Spleen (tissue), 7 donors: ENCODE measurements around the gene EGFLAM.

Experiments used
- POLR2A ChIP-seq, 3 donors: fragments of 450-650 bp; IDR thresholded peaks; one replicate each; pipeline ENCODE4 v1.5.1; 2017; ENCODE audit warnings: antibody characterized with exemption in 3 of 3, mild to moderate bottlenecking in 1 of 3
- TF ChIP-seq, protein P1 (sequence below), 11 experiments: fragments of 200-600 bp in 7 of 11; fragments of 450-650 bp in 4 of 11; sonication (generic) in 4 of 11; IDR thresholded peaks in 8 of 11; conservative IDR thresholded peaks in 3 of 11; 1 replicate in 7 of 11; 2 replicates in 4 of 11; pipeline versions ENCODE4 v1.4.0 to v1.8.0; 2016 to 2021; ENCODE audit warnings: antibody characterized with exemption in 11 of 11, inconsistent platforms in 4 of 11, mild to moderate bottlenecking in 1 of 11
- donor health status: DM: no; HTN: no; CAD: no; lungs with moderate emphysema.
- donor health status: DM: no; HTN: no; CAD: no.
- donor health status: DM: no; HTN: no; CAD: no.

DNA sequence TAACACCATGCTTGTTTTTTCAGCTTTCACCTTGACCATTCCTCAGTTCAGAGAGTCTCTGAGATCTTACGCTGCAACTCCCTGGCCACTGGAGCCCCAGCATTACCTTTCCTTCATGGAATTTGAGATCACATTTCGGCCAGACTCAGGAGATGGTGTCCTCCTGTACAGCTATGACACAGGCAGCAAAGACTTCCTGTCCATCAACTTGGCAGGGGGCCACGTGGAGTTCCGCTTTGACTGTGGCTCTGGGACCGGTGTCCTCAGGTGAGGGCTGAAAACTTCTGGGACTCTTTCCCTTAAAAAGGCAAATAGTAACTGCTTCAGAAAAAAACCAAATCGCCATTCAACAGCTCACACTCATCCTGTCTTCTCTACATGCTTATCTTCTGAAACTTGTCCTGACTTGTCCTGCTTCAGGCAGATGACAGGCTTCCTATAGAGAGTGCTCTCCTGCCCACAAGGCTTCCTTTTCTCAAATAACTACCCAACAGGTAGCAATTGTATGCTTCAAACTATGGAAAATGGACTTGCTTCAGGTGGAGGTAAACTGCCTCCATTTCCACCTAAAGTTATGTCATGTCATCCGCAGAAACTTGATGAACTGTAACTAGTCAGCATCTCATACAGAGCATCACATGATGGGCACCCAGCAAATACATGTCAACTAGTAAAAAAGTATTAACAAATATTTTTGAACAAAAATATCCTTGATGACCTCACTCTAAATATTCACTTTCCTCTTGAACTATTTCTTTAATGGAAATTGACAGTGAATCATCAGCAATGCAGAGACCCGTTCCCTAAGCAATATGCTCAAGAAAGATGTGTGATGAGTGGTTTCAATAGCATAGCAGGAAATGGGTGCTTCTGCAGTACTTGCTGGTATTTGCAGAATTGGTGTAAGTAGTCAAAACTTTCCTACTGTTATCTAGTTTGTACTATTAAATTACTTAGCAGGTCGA, 168.9 kb downstream of the EGFLAM start:
- TF ChIP-seq, protein P1, sequence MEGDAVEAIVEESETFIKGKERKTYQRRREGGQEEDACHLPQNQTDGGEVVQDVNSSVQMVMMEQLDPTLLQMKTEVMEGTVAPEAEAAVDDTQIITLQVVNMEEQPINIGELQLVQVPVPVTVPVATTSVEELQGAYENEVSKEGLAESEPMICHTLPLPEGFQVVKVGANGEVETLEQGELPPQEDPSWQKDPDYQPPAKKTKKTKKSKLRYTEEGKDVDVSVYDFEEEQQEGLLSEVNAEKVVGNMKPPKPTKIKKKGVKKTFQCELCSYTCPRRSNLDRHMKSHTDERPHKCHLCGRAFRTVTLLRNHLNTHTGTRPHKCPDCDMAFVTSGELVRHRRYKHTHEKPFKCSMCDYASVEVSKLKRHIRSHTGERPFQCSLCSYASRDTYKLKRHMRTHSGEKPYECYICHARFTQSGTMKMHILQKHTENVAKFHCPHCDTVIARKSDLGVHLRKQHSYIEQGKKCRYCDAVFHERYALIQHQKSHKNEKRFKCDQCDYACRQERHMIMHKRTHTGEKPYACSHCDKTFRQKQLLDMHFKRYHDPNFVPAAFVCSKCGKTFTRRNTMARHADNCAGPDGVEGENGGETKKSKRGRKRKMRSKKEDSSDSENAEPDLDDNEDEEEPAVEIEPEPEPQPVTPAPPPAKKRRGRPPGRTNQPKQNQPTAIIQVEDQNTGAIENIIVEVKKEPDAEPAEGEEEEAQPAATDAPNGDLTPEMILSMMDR (IDR thresholded peaks at IDR 0.05 in 8 of 11, conservative IDR thresholded peaks at IDR 0.05 in 3 of 11), result no peak
- TF ChIP-seq POLR2A (IDR thresholded peaks at IDR 0.05), result no peak
